ENCODE measurements around the gene OPHN1.

- no peak for TF ChIP-seq CTCF (conservative IDR thresholded peaks at IDR 0.05; ENCODE audit: low read depth, low read length)
- TF ChIP-seq EZH2 (IDR thresholded peaks at IDR 0.05; ENCODE audit: borderline replicate concordance, low read depth, low read length, poor library complexity, severe bottlenecking) = no peak
Observed at GRCh38 chrX:68355629-68355920, 77.7 kb downstream of the OPHN1 start.

All from A673 (cell line).